CD14-positive monocyte (primary cell): ENCODE results near the gene TMEM201. TPM values are rescaled to one million over a fixed set of nuclear protein-coding genes. Genes with fewer than 3 reads are reported as not detected.

ENCODE experiments used
- DNase-seq, 3 donors: peaks; one replicate each; pipeline ENCODE4 v3.0.0-alpha.2; 2011 to 2022
- H2AFZ ChIP-seq: 2 replicates; pipeline ENCODE4 v1.6.0; 2012; ENCODE audit warnings: mild to moderate bottlenecking, low read depth, low read length, inconsistent platforms; ENCODE audit not compliant: insufficient read depth, poor library complexity, severe bottlenecking
- H3K27ac ChIP-seq, 2 donors: 1 replicate in 1 of 2; 2 replicates in 1 of 2; pipeline ENCODE4 v1.5.1; 2012 to 2013; ENCODE audit warnings: low read length in 2 of 2, control low read depth in 1 of 2, inconsistent platforms in 1 of 2, low read depth in 1 of 2, mild to moderate bottlenecking in 1 of 2
- H3K27me3 ChIP-seq, 2 donors: one replicate each; pipeline versions ENCODE4 v1.6.0 to v1.6.1; 2011 to 2013; ENCODE audit warnings: low read length in 2 of 2; ENCODE audit not compliant: control insufficient read depth in 2 of 2, insufficient read depth in 2 of 2
- H3K36me3 ChIP-seq, 2 donors: replicated peaks in 1 of 2; 1 replicate in 1 of 2; 2 replicates in 1 of 2; pipeline versions ENCODE4 v1.5.1 to v1.6.1; 2012 to 2013; ENCODE audit warnings: low read length in 2 of 2, control low read depth in 1 of 2, inconsistent platforms in 1 of 2, mild to moderate bottlenecking in 1 of 2; ENCODE audit not compliant: insufficient read depth in 2 of 2, control insufficient read depth in 1 of 2
- H3K4me1 ChIP-seq, 2 donors: 1 replicate in 1 of 2; 2 replicates in 1 of 2; pipeline versions ENCODE4 v1.5.1 to v1.6.1; 2012 to 2013; ENCODE audit warnings: low read length in 2 of 2, control low read depth in 1 of 2, inconsistent platforms in 1 of 2, mild to moderate bottlenecking in 1 of 2, moderate library complexity in 1 of 2; ENCODE audit not compliant: insufficient read depth in 2 of 2, control insufficient read depth in 1 of 2
- H3K4me2 ChIP-seq: replicated peaks from 2 replicates; pipeline ENCODE3; 2012; ENCODE audit warnings: low read length, moderate library complexity, mild to moderate bottlenecking; ENCODE audit not compliant: poor library complexity, severe bottlenecking; ENCODE audit errors: extremely low read depth
- H3K4me3 ChIP-seq, 3 experiments: fragments of 200-600 bp in 1 of 3; sonication (generic) in 1 of 3; replicated peaks in 1 of 3; 1 replicate in 2 of 3; 2 replicates in 1 of 3; pipeline ENCODE4 v1.5.1; 2011 to 2013; ENCODE audit warnings: low read length in 3 of 3, mild to moderate bottlenecking in 3 of 3, control low read depth in 2 of 3, low read depth in 2 of 3, inconsistent platforms in 1 of 3, moderate library complexity in 1 of 3
- H3K79me2 ChIP-seq: 2 replicates; pipeline ENCODE4 v1.6.0; 2012; ENCODE audit warnings: mild to moderate bottlenecking, control low read depth, inconsistent platforms, low read length, moderate library complexity; ENCODE audit not compliant: insufficient read depth
- H3K9ac ChIP-seq: 2 replicates; pipeline ENCODE4 v1.6.0; 2017; ENCODE audit warnings: low read length, mild to moderate bottlenecking; ENCODE audit not compliant: insufficient read depth, poor library complexity, severe bottlenecking
- H3K9me3 ChIP-seq, 2 donors: replicated peaks in 1 of 2; 1 replicate in 1 of 2; 2 replicates in 1 of 2; pipeline versions ENCODE4 v1.5.1 to v1.6.1; 2012 to 2013; ENCODE audit warnings: low read length in 2 of 2, control low read depth in 1 of 2; ENCODE audit not compliant: control insufficient read depth in 1 of 2, insufficient read depth in 1 of 2
- H4K20me1 ChIP-seq: 2 replicates; pipeline ENCODE4 v1.6.0; 2012; ENCODE audit warnings: mild to moderate bottlenecking, low read length, control low read depth, moderate library complexity; ENCODE audit not compliant: insufficient read depth
- H3K27ac Mint-ChIP-seq, 7 donors: one replicate each; pipeline ENCODE4 v1.8.0; 2020; ENCODE audit warnings: mild to moderate bottlenecking in 7 of 7, mixed read lengths in 7 of 7, moderate library complexity in 6 of 7, inconsistent platforms in 2 of 7
- H3K27me3 Mint-ChIP-seq, 3 donors: one replicate each; pipeline ENCODE4 v1.8.0; 2021 to 2022; ENCODE audit warnings: low read depth in 3 of 3, mild to moderate bottlenecking in 3 of 3, mixed read lengths in 3 of 3, moderate library complexity in 3 of 3, inconsistent platforms in 1 of 3
- H3K36me3 Mint-ChIP-seq, 2 donors: one replicate each; pipeline ENCODE4 v1.8.0; 2020; ENCODE audit warnings: mixed read lengths in 2 of 2, inconsistent platforms in 1 of 2, mild to moderate bottlenecking in 1 of 2
- H3K4me1 Mint-ChIP-seq: one replicate; pipeline ENCODE4 v1.8.0; 2020; ENCODE audit warnings: mild to moderate bottlenecking, mixed read lengths
- H3K4me3 Mint-ChIP-seq, 2 donors: one replicate each; pipeline ENCODE4 v1.8.0; 2020; ENCODE audit warnings: mild to moderate bottlenecking in 2 of 2, mixed read lengths in 2 of 2, moderate library complexity in 1 of 2
- H3K9me3 Mint-ChIP-seq, 7 donors: one replicate each; pipeline ENCODE4 v1.8.0; 2020 to 2022; ENCODE audit warnings: mixed read lengths in 7 of 7, mild to moderate bottlenecking in 6 of 7, moderate library complexity in 6 of 7, inconsistent platforms in 2 of 7
- WGBS: methylation state at CpG from one replicate; pipeline ENCODE4 v1.1.5; 2013; ENCODE audit warnings: missing lambda C conversion rate; ENCODE audit not compliant: insufficient coverage; 5-methylcytosine and 5-hydroxymethylcytosine counted together
- intact Hi-C, 2 donors: fragments of 100-400 bp; cut with micrococcal nuclease; formaldehyde crosslinking; loops; one replicate each; pipeline versions ENCODE4 v1.15.0 to v1.15.1; 2023
- polyA plus RNA-seq, 3 donors: library from polyadenylated mRNA; depleted of rRNA in 1 of 3; unstranded in 2 of 3; stranded (reverse) in 1 of 3; fragments of 300-500 nt in 2 of 3; fragments of >200 nt in 1 of 3; fragmentation: Illumina TruSeq in 2 of 3; gene quantifications; 1 replicate in 2 of 3; 2 replicates in 1 of 3; pipeline ENCODE4 v1.2.3, GENCODE V29; 2012 to 2021
- TF ChIP-seq, protein P1 (sequence below): fragments of 200-600 bp; IDR thresholded peaks from one replicate; pipeline ENCODE4 v1.8.0; 2022; ENCODE audit warnings: antibody characterized with exemption, mild to moderate bottlenecking

Gene TMEM201
- polyA plus RNA-seq, 3 donors = 0.37 to 3.7 (median 0.37) TPM

DNA sequence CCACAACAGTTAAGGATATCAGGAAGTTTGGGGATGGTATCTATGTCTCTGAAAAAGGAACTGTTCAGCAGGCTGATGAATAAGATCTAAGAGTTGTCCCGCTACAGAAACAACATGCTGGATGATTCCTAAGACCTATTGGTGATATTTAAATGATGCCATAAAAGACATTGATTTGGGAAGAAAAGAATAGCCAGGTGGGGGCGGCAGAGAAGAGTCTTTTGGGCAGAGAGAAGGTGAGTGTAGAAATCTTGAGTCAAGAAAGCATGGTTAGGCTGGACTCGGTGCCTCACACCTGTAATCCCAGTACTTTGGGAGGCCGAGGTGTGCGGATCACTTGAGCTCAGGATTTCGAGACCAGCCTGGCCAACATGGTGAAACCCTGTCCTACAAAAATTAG, 11.8 kb upstream of the TMEM201 start:
- Mint-ChIP-seq H3K27ac (peak overlapping the region in 1 of 7 donors; percentile 12), H3K4me3 (no peak overlapping the region), H3K4me1 (no peaks in the 10 kb centered on the region), H3K27me3 (peaks cover 0 to 2% (median 0%) of the 10 kb centered on the region in 3 donors), H3K36me3 (peaks cover 53 to 66% of the 10 kb centered on the region in 2 donors), H3K9me3 (no peaks in the 10 kb centered on the region)
- no peak overlapping the region for H3K9ac ChIP-seq
- DNase-seq = no peak
- H3K4me2 ChIP-seq = no peak overlapping the region
- TF ChIP-seq, protein P1, sequence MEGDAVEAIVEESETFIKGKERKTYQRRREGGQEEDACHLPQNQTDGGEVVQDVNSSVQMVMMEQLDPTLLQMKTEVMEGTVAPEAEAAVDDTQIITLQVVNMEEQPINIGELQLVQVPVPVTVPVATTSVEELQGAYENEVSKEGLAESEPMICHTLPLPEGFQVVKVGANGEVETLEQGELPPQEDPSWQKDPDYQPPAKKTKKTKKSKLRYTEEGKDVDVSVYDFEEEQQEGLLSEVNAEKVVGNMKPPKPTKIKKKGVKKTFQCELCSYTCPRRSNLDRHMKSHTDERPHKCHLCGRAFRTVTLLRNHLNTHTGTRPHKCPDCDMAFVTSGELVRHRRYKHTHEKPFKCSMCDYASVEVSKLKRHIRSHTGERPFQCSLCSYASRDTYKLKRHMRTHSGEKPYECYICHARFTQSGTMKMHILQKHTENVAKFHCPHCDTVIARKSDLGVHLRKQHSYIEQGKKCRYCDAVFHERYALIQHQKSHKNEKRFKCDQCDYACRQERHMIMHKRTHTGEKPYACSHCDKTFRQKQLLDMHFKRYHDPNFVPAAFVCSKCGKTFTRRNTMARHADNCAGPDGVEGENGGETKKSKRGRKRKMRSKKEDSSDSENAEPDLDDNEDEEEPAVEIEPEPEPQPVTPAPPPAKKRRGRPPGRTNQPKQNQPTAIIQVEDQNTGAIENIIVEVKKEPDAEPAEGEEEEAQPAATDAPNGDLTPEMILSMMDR = no peak
- WGBS = 96% methylated on average over 6 of the region's 6 CpGs
- peaks cover 26 to 64% of the 10 kb centered on the region in 2 donors for H3K36me3 ChIP-seq
- no peak overlapping the region for H2AFZ ChIP-seq
- H3K27me3 ChIP-seq = no peaks in the 10 kb centered on the region
- no peaks in the 10 kb centered on the region for H3K4me1 ChIP-seq
- H3K4me3 ChIP-seq = no peak overlapping the region
- H4K20me1 ChIP-seq = no peaks in the 10 kb centered on the region
- H3K9me3 ChIP-seq = no peaks in the 10 kb centered on the region
- H3K27ac ChIP-seq = no peak overlapping the region
- intact Hi-C loops = no loop called here
- H3K79me2 ChIP-seq = no peaks in the 10 kb centered on the region

DNA sequence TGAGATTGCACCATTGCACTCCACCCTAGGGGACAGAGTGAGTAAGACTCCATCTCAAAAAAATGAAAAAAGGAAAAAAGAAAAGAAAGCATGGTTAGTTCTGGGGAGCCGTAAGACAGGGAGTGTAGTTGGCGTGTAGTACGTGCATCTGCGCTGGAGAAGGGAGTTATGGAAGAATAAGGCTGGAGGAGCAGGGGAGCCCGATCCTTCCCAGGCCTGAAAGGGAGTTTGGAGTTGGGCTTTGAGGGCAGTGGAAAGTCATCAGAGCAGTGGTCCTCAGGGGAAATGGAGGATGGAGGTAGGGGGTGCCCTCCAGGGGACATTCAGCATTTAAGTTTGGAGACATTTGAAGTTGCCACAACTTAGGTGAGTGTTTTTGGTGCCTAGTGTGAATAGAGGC, 11.3 kb upstream of the TMEM201 start:
- Mint-ChIP-seq H3K27me3 (peaks cover 0 to 2% (median 0%) of the 10 kb centered on the region in 3 donors), H3K36me3 (peaks cover 56 to 65% of the 10 kb centered on the region in 2 donors), H3K4me1 (no peaks in the 10 kb centered on the region), H3K4me3 (no peak overlapping the region), H3K9me3 (no peaks in the 10 kb centered on the region), H3K27ac (peak overlapping the region in 1 of 7 donors; percentile 12)
- Histone ChIP-seq H3K4me2 (no peak overlapping the region), H3K36me3 (peaks cover 30 to 64% of the 10 kb centered on the region in 2 donors), H4K20me1 (no peaks in the 10 kb centered on the region), H3K4me3 (no peak overlapping the region), H2AFZ (no peak overlapping the region), H3K27me3 (no peaks in the 10 kb centered on the region), H3K9me3 (no peaks in the 10 kb centered on the region), H3K9ac (no peak overlapping the region), H3K4me1 (no peaks in the 10 kb centered on the region), H3K27ac (no peak overlapping the region), H3K79me2 (no peaks in the 10 kb centered on the region)
- TF ChIP-seq, protein P1 = no peak
- intact Hi-C loops = no loop called here
- 100% methylated on average over 5 of the region's 5 CpGs for WGBS
- DNase-seq = no peak
